ENCODE results near the gene PPP1R9B.

PPP1R9B gene

DNA sequence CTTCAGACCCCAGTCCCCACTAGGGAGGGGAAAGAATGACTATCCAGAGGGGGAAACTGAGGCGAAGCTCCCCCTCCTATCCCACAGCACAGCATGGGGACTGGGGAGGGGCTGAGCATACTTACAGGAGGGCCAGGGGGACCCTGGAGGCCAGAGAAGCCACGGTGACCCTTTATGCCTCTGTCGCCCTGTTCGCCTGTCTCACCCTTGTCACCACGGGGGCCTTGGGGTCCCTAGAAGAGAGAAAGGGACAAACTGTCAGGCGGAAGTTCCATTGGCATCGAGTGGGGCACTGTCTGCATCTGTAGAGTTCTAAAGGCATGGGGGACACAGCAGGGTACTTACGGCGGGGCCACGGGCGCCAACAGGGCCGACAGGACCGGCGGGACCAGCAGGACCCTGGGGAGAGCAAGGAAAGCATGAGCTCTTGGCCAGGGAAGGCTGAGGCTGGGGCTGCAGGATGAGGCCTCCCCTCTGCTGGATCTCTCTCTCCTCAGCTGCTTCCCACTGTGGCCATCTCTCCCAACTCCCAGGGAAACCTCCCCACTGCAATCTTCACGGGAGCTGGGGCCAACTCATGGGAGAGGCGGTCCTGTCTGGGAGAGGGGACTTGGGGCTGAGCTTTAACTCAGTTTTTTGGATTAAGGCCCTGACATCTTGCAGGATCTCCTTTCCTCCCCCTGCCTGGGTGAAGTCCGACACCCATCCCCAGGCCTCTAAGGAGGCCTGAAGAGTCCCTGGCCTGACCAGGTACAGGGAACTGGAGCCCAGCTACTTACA lies 37.5 kb upstream of the PPP1R9B start:
- DNase-seq, result no peak

DNA sequence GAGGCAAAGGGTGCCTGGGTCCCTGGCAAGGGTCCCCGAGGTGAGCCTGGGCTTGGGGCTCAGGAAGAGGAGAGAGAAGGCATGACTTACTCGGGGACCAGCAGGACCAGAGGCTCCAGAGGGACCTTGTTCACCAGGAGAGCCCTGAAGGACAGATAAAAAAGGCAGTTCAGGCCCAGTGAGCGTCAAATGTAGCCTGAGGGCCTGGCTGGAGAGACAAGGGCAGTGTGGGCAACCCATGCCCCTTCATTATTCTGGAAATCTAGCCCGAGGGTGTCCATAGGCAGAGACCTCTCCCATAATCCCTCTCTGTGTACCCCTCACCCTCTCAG lies 36.9 kb upstream of the PPP1R9B start:
- DNase-seq, result no peak

DNA sequence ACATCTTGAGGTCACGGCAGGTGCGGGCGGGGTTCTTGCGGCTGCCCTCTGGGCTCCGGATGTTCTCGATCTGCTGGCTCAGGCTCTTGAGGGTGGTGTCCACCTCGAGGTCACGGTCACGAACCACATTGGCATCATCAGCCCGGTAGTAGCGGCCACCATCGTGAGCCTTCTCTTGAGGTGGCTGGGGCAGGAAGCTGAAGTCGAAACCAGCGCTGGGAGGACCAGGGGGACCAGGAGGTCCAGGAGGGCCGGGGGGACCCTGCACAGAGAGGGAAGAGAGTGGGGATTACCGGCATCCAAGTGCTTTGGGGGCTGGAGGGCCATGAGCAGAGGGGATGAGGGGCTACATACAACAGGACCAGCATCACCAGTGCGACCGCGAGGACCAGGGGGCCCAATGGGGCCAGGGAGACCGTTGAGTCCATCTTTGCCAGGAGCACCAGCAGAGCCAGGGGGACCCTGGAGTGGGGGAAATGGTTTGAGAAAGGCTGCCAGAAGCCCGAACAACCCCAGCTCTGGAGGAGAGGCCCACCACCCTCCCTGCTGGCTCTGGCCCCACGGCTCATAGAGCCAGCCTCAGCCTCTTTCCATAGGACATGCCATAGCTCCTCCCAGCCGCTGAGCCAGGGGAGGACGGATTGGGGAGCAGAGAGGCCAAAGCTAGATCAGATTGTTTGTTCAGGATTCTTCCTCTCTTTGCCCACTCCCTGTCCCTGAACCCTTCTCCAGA lies 36.4 kb upstream of the PPP1R9B start:
- DNase-seq, result no peak

DNA sequence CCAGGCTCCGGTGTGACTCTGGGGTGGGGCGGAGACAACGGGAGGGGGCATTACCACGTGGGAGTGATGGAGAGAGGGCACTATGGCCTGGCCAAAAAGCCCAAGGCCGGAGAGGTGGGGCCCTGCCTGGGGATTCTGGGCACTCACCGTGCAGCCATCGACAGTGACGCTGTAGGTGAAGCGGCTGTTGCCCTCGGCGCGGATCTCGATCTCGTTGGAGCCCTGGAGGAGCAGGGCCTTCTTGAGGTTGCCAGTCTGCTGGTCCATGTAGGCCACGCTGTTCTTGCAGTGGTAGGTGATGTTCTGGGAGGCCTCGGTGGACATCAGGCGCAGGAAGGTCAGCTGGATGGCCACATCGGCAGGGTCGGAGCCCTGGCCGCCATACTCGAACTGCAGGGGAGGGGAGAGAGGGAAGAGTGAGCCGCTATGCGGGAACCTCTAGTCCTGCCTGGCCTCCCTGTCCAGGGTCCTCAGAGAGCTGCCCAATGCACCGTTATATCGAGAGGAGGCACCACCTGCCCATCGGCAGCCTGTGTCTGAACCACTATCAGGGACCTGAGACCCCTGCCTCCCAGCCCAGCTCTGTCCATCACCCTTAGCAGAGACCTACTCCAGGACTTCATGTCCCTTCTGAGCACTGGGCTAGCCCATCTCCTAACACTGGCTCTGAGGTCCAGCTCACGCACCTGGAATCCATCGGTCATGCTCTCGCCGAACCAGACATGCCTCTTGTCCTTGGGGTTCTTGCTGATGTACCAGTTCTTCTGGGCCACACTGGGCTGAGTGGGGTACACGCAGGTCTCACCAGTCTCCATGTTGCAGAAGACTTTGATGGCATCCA lies 35.4 kb upstream of the PPP1R9B start:
- DNase-seq, result no peak

DNA sequence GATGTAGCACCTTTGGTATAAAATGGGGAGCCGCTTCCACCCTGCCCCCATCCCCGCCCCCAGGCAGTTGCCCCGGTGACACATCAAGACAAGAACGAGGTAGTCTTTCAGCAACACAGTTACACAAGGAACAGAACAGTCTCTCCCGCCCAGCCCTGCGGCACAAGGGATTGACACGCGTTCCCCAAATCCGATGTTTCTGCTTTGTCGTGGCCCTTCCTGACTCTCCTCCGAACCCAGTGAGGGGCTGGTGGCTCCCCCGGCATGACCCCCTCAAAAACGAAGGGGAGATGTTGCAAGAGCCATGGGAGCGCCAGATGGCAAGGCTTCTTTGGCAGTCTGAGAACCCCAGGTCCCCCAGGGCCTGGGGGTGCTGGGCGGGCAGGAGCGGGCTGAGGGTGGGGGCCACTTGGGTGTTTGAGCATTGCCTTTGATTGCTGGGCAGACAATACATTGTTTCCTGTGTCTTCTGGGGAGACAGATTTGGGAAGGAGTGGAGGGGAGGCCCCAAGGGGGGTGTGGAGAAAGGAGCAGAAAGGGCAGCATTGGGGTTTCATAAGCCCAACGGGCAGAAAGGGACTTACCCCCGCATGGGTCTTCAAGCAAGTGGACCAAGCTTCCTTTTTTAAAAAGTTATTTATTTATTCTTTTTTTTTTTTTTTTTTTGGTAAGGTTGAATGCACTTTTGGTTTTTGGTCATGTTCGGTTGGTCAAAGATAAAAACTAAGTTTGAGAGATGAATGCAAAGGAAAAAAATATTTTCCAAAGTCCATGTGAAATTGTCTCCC lies 34.3 kb upstream of the PPP1R9B start:
- DNase-seq, result no peak

DNA sequence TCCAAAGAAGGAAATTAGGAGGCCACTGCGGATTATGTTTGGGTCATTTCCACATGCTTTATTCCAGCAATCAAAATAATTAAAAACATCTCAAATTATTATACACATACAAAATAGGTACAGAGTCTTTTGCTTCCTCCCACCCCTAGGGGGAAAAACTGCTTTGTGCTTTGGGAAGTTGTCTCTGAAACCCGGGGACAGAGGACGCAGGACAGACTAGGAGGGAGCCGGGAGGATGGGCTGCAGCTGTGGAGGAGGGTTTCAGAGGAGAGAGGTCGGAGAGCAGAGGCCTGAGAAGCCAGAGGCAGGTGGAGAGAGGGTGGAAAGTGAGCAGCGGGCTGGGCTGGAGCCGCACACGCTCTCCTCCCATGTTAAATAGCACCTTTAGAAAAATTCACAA lies 33.6 kb upstream of the PPP1R9B start:
- no peak for DNase-seq

DNA sequence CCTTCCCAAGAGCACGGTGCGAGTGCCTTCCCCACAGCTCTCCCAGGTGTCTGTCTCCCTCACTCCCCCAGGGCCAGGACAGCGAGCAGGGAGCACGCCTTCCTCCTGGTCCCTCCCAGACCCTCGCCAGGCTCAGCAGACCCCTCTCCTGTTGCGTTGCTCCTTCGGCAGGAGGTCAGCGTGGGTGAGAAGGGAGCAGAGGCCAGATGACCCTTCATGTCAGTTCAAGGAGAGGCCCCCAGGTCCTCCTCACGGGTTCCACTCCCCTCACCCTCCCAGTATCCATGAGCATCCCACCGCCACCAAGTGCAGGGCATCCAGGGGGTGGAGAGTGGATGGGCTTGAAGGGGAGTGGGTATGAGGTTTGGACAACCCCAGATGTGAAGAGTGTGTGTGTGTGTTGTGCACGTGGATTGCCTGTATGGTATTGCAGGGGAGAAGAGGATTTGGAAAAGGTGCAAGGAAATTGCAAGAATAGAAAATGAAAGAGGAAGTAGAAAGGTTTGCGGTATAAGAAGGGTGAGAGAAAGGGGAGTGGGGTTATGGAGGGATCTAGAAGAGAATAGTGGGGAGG lies 33.0 kb upstream of the PPP1R9B start:
- no peak for DNase-seq

DNA sequence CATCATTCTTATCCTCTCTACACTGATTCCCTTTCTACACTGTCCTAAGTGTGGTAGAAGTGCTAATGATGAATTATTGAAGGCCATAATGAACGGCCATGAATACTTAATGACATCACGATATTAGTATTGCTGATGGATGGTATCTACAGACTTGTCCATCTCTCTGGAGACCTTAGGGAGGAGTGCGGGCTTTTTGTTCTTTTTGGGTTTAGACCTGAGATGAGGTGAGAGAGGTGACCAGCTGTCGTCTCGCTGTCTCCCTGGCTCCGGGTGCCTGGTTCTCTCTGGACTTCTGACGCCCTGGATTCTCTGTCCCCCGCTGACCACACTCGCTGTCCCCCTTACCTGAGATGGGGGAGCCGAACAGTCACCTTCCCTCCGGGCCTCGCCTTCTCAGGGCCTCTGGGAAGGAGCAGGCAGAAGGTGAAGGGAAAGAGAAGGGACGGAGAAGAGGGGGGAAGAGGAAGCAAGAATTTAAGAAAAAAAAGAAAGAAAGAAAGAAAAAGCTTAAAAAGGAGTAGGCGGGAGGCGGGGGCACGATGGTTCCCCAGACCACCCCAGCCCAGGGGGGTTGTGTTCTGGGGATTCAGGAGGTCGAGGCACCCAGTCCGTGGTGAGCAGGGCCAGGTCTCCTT lies 32.4 kb upstream of the PPP1R9B start:
- DNase-seq, result no peak

DNA sequence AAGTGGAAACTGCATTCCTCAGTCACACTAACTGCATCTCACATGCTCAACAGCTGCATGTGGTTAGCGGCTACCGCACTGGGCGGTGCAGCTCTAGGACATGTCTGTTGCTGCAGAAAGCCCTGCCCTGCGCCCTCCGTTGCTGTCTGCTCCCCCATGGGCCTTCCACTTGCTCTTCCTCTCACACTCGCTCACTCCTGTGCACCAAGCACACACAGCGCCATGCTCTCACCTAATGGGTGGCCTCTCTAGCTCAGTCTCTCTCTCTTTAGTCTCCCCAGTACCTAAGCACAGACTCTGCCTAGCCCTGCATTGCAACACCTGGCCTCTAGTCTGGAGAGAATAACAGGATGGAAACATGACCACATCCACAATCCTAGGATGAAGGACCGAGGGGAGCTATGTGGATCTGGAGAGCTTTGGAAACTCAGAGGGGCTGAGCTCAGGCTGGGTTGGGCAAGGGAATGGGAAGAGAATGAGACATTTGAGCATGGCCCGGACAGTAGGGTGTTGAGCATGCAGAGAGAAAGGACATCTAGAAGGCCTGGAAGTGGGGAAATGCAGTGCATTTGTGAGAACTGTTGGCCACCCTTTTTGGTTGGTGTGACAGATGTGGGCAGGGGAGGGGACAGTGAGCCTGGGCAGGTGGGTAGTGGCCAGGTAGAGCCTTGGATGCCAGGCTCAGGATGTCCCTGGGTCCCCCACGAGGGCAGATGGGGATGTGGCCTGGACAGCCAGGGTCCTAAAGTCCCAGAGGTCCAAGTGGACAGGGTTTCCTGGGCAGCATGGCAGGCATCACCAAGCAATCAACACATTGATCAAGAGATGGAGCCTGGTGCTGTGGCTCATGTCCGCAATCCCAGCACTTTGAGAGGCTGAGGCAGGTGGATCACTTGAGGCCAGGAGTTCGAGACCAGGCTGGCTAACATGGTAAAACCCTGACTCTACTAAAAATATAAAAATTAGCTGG lies 31.4 kb upstream of the PPP1R9B start:
- DNase-seq, result no peak

DNA sequence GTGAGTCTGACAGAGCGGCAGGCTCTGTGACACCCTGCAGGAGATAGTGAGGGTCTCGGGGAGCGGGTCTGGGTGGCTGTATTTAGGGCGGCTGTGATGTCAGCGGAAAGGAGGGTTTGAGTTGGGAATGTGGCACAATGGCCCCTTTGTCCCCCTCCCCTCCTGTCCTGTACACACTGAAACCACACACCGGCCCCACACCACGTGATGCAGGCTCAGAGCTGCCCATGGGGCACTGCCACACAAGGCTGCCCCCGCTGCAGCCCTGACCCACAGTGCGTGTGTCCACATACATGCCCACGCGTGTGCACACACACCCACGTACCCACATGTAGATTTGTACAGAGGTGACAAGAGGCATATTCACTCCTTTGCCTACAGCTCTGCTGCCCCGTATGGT lies 30.7 kb upstream of the PPP1R9B start:
- DNase-seq, result no peak

DNA sequence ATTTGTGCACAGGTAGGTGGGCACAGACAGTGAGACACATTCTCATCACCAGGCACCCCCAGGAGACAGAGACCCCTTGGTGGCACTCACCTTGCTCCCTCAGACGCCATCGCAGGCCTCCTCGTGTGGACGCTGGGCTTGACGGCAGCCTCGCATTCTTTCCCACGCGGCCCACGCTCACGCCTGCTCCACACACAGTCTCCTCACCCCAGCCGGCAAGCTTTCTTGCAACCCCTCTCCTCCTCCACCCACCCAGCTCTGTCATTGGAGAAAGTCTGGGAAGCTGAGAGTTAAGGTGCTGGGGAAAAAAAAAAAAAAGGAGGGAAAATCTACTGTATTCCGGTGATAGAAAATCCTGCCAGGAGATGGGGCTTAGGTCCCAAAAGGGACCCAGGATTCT lies 30.1 kb upstream of the PPP1R9B start:
- DNase-seq, result no peak

DNA sequence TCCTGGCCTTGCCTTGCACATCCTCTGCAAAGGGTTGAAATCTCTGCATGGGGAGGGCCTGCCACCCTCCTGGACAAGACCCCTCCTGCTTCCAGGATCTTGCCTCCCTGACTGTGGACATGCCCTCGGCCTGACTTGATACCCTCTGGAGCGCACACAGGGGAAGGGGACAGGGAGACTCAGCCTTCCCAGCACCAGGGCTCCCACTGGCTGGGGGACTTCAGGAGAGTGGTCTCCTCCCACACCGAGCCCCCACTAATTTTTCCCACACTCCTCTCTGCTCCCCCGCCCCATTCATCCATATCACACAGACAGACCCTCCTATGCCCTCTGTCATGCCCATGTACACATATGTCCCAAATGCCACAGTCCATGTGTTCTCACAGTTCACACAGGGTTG lies 29.6 kb upstream of the PPP1R9B start:
- no peak for DNase-seq

DNA sequence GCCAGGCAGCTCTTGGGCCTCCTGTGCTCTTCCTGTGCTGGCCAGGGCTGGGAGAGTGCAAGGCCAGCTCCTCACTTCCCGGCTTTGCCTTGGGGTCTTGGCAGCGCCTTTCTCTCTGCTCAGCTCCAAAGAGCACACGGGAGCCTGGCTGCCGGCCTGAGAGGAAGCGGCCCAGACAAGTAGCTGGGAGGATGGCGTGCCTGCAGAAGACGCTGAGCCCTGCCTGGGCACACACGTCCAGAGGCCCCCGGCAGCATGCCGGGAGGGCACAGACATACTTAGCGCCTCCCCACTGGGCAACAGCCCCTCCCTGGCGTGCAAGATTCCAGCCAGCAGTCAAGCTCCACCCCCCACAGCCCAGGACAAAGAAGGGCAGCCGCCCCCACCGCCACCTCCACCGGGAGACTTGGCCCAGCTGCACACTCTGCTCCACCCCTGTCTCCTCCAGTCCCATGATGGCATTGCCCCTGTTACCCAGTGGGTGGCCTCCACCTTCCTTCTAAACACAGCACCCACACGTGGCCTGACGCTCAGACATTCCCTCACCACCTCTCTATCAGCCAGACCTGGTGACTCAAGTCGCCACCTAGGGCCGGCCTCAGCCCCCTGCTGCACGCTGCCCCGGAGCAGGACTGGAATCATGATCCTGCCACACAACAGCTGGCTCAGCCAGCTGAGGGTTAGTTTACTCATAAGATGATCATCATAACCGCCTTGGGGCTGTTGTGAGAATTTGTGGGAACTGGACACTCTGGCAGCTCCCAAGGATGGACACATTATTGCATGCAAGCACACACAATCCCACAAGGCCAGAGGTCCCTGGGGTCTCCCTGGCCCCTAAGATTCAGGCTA lies 27.7 kb upstream of the PPP1R9B start:
- DNase-seq, result peak; percentile 64

DNA sequence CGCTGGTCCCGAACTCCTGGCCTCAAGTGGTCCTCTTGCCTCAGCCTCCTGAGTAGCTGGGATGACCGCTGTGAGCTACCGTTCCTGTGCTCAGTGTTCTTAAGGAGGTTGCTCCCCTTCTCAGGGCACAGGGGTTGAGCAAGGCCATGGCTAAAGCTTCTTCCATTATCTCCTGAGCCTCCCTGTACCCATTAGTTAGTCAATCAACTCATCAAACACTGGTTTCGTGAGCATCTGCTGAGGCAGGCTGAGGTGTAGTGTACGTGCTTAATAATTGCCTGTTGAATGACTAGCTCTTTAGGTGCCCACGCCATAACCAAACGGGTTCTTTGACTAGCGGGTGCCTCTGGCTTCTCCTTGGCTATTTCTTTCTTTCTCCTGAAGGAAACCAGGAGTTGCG lies 27.0 kb upstream of the PPP1R9B start:
- no peak for DNase-seq

DNA sequence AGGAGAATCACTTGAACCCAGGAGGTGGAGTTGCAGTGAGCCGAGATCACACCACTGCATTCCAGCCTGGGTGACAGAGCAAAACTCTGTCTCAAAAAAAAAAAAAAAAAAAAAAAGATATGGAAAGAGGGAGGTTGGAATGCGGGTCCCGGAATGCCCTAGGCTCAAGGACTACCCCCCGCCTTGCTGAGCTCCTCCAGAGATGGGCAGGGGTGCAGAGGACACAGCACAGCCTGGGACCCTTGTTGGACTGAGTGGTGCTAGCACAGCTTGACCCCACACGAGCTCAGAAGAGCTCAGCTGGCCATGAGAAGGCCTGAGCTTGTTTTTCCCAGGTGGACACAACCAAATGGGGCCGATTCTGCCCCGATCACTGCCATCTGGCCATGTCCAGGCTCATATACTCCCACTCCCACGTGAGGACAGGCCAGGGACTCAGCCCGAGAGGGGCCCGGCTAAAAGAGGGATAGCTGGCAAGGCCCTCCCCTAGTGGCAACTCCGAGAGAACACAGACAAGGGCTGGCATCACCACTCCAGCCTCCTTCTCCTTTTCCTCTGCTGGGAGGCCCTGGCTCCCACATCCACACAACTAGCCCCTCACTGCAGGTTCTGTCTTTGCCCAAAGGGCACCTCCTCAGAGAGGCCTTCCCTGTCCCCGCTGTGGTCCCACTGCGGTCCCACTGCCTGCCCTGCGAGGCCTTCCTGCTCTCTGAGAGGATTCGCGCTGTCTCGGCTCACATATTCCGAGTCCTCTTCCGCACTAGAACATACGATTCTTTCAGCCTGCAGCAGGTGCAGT lies 26.3 kb upstream of the PPP1R9B start:
- DNase-seq, result no peak

DNA sequence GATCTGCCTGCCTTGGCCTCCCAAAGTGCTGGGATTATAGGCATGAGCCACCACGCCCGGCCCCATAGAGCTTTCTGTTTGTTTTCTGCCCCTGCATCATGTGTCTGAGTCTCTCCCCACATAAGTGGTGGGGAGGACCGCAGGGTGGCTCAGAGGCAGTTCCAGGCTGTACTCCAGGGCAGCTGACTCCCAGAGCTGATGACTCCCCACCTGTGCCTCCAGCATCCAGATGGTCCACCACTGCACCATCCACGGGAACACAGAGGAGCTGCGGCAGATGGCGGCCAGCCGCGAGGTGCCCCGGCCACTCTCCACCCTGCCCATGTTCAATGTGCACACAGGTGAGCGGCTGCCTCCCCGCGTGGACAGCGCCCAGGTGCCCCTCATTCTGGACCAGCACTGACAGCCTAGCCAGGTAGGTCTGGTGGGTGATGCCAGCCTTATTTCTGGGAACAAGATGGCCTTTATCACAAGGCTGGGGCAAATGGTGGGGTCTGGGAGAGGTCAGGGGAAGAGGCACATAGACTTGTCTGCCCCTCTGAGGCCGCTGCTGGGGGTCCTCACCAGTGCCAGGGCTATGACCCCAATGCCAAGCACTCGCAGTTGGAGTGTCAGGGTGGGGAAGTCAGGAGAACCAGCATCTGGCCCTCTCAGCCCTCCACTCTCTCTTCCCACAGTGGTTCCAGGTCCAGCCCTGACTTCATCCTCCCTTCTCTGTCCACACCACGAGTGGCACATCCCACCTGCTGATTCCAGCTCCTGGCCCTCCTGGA lies 24.7 kb upstream of the PPP1R9B start:
- DNase-seq, result no peak

DNA sequence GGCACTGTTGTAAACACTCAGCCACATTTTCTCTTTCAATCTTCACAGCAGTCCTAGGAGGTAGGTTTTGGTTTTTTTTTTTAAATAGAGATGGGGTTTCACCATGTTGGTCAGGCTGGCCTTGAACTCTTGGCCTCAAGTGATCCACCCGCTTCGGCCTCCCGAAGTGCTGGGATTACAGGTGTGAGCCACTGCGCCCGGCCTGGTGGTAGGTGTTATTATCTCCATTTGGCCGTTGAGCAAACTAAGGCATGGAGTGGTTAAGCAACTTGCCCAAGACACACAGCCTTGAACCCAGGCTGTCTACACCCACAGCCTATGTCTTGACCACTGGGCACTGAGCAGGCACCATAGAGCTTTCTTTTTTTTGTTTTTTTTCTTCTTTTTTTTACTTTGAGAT lies 24.0 kb upstream of the PPP1R9B start:
- no peak for DNase-seq

DNA sequence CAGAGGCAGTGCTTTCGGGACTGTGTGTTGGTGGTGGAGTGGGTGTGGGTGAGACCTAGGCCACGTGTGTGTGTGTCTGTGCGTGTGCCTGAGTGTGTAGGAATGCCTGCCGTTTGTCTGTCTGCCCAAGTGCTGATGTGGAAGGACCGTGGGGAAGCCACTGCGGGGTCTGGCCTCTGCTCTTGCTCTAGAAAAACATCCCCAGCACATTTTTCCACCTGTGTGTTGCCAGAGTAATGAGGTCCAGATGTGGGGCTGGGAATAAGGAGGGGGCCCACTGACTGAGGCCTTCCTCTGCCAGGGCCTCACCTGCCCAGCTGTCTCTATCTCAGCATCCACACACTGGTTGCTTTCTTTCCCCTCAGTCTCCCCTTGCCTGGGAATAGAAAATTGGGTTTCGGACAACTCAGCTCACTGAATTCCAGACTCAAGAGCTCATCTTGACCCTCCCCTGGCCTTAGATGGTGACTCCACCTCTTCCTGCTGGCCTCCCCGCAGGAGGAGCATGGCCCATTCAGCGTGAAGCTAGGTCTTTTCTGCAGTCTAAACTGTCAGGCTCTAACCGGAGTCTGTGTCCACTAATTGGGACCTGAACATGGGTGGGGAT lies 23.0 kb upstream of the PPP1R9B start:
- no peak for DNase-seq
